H1 (cell line): ENCODE measurements around the gene TRAPPC3. TPM values are rescaled to one million over a fixed set of nuclear protein-coding genes. Genes with fewer than 3 reads are reported as not detected.

Experiments
- JUND ChIP-seq: IDR thresholded peaks from 2 replicates; pipeline ENCODE4 v1.6.1; 2011; ENCODE audit warnings: mild to moderate bottlenecking, improper control_type of control experiment, low read length
- MAFK ChIP-seq: IDR thresholded peaks from 2 replicates; pipeline ENCODE4 v1.6.1; 2012; ENCODE audit warnings: low read depth, mild to moderate bottlenecking, improper control_type of control experiment, low read length
- polyA plus RNA-seq, 7 experiments: library from polyadenylated mRNA; depleted of rRNA in 3 of 7; stranded (reverse) in 5 of 7; unstranded in 2 of 7; fragments of >200 nt in 5 of 7; fragments of 200-250 nt in 2 of 7; gene quantifications; 1 replicate in 5 of 7; 2 replicates in 1 of 7; 4 replicates in 1 of 7; pipeline versions ENCODE4 v1.2.1 to v1.2.3, GENCODE V29; 2011 to 2013; ENCODE audit warnings: missing spikeins in 2 of 7, mixed read lengths in 2 of 7
- total RNA-seq: library from RNA; stranded (reverse); fragmentation: NEBNext Ultra II Directional; extraction: Animal tissue kit (Norgen Biotek cat#: 25700); gene quantifications from 2 replicates; pipeline ENCODE4 v1.2.1, GENCODE V29; 2021
- TF ChIP-seq, protein P1 (sequence below): fragments of 300-600 bp; sonication (generic); IDR thresholded peaks from 2 replicates; pipeline ENCODE4 v1.7.1; 2012; ENCODE audit warnings: low read length, moderate library complexity, mild to moderate bottlenecking, inconsistent platforms; ENCODE audit not compliant: insufficient replicate concordance

Gene TRAPPC3
- total and polyA plus RNA-seq, 2 of the 8 experiments (the other 6 are each of a cell fraction or from before 2014, with no cell fraction given) = 47.8 to 51.0 TPM

DNA sequence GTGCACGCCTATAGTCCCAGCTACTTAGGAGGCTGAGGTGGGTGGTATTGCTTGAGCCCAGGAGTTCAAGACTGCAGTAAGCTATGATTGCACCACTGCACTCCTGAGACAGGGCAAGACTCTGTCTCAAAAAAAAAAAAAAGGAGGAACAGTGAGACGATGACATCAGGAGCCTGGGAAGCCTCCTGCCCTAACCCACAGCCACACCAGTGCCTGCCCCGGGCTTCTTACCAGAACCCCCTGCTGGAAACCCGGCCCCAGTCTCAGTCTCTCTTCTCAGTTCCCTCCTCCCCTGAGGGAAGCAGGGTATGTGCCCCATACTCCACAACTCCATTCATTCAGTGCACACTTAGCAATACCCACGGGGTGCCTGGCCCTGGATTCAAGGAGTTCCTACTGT lies 33.4 kb downstream of the TRAPPC3 start (continued):
- TF ChIP-seq, protein P1, sequence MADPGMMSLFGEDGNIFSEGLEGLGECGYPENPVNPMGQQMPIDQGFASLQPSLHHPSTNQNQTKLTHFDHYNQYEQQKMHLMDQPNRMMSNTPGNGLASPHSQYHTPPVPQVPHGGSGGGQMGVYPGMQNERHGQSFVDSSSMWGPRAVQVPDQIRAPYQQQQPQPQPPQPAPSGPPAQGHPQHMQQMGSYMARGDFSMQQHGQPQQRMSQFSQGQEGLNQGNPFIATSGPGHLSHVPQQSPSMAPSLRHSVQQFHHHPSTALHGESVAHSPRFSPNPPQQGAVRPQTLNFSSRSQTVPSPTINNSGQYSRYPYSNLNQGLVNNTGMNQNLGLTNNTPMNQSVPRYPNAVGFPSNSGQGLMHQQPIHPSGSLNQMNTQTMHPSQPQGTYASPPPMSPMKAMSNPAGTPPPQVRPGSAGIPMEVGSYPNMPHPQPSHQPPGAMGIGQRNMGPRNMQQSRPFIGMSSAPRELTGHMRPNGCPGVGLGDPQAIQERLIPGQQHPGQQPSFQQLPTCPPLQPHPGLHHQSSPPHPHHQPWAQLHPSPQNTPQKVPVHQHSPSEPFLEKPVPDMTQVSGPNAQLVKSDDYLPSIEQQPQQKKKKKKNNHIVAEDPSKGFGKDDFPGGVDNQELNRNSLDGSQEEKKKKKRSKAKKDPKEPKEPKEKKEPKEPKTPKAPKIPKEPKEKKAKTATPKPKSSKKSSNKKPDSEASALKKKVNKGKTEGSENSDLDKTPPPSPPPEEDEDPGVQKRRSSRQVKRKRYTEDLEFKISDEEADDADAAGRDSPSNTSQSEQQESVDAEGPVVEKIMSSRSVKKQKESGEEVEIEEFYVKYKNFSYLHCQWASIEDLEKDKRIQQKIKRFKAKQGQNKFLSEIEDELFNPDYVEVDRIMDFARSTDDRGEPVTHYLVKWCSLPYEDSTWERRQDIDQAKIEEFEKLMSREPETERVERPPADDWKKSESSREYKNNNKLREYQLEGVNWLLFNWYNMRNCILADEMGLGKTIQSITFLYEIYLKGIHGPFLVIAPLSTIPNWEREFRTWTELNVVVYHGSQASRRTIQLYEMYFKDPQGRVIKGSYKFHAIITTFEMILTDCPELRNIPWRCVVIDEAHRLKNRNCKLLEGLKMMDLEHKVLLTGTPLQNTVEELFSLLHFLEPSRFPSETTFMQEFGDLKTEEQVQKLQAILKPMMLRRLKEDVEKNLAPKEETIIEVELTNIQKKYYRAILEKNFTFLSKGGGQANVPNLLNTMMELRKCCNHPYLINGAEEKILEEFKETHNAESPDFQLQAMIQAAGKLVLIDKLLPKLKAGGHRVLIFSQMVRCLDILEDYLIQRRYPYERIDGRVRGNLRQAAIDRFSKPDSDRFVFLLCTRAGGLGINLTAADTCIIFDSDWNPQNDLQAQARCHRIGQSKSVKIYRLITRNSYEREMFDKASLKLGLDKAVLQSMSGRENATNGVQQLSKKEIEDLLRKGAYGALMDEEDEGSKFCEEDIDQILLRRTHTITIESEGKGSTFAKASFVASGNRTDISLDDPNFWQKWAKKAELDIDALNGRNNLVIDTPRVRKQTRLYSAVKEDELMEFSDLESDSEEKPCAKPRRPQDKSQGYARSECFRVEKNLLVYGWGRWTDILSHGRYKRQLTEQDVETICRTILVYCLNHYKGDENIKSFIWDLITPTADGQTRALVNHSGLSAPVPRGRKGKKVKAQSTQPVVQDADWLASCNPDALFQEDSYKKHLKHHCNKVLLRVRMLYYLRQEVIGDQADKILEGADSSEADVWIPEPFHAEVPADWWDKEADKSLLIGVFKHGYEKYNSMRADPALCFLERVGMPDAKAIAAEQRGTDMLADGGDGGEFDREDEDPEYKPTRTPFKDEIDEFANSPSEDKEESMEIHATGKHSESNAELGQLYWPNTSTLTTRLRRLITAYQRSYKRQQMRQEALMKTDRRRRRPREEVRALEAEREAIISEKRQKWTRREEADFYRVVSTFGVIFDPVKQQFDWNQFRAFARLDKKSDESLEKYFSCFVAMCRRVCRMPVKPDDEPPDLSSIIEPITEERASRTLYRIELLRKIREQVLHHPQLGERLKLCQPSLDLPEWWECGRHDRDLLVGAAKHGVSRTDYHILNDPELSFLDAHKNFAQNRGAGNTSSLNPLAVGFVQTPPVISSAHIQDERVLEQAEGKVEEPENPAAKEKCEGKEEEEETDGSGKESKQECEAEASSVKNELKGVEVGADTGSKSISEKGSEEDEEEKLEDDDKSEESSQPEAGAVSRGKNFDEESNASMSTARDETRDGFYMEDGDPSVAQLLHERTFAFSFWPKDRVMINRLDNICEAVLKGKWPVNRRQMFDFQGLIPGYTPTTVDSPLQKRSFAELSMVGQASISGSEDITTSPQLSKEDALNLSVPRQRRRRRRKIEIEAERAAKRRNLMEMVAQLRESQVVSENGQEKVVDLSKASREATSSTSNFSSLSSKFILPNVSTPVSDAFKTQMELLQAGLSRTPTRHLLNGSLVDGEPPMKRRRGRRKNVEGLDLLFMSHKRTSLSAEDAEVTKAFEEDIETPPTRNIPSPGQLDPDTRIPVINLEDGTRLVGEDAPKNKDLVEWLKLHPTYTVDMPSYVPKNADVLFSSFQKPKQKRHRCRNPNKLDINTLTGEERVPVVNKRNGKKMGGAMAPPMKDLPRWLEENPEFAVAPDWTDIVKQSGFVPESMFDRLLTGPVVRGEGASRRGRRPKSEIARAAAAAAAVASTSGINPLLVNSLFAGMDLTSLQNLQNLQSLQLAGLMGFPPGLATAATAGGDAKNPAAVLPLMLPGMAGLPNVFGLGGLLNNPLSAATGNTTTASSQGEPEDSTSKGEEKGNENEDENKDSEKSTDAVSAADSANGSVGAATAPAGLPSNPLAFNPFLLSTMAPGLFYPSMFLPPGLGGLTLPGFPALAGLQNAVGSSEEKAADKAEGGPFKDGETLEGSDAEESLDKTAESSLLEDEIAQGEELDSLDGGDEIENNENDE = no peak
- TF ChIP-seq JUND = no peak
- no peak for TF ChIP-seq MAFK
